Liver (tissue), 9 donors: ENCODE measurements around the gene SPSB1. TPM values are rescaled to one million over a fixed set of nuclear protein-coding genes. Genes with fewer than 3 reads are reported as not detected.

Experiments
- DNase-seq: peaks from one replicate; pipeline ENCODE4 v3.0.0-alpha.2; 2017; ENCODE audit warnings: low spot score
- H3K27ac ChIP-seq, 2 donors: one replicate each; pipeline ENCODE4 v1.7.0; 2013; ENCODE audit warnings: inconsistent platforms in 2 of 2, low read length in 2 of 2, control low read depth in 1 of 2, low read depth in 1 of 2, mild to moderate bottlenecking in 1 of 2
- H3K27me3 ChIP-seq, 4 donors: one replicate each; pipeline versions ENCODE4 v1.6.1 to v1.7.0; 2013; ENCODE audit warnings: low read length in 3 of 4, inconsistent platforms in 1 of 4, mild to moderate bottlenecking in 1 of 4, moderate library complexity in 1 of 4; ENCODE audit not compliant: control insufficient read depth in 4 of 4, insufficient read depth in 4 of 4
- H3K36me3 ChIP-seq, 4 donors: one replicate each; pipeline versions ENCODE4 v1.6.1 to v1.7.0; 2013; ENCODE audit warnings: low read length in 3 of 4, mild to moderate bottlenecking in 3 of 4, low read depth in 1 of 4, moderate library complexity in 1 of 4; ENCODE audit not compliant: control insufficient read depth in 4 of 4, insufficient read depth in 3 of 4
- H3K4me1 ChIP-seq, 4 donors: one replicate each; pipeline versions ENCODE4 v1.6.1 to v1.7.0; 2013; ENCODE audit warnings: low read length in 3 of 4, mild to moderate bottlenecking in 3 of 4, moderate library complexity in 1 of 4; ENCODE audit not compliant: control insufficient read depth in 4 of 4, insufficient read depth in 4 of 4
- H3K4me3 ChIP-seq, 3 donors: one replicate each; pipeline versions ENCODE4 v1.6.1 to v1.7.0; 2013; ENCODE audit warnings: low read length in 3 of 3, control low read depth in 1 of 3, low read depth in 1 of 3, mild to moderate bottlenecking in 1 of 3
- H3K9ac ChIP-seq, 2 donors: one replicate each; pipeline ENCODE4 v1.7.0; 2013; ENCODE audit warnings: low read length in 2 of 2, mild to moderate bottlenecking in 2 of 2, moderate library complexity in 2 of 2, control low read depth in 1 of 2, low read depth in 1 of 2
- H3K9me3 ChIP-seq, 4 donors: one replicate each; pipeline versions ENCODE4 v1.6.1 to v1.7.0; 2013; ENCODE audit warnings: low read length in 3 of 4; ENCODE audit not compliant: control insufficient read depth in 4 of 4
- EGR1 ChIP-seq, 2 donors: IDR thresholded peaks; 2 replicates each; pipeline ENCODE4 v1.6.1; 2016 to 2018; ENCODE audit warnings: antibody characterized with exemption in 2 of 2, low read depth in 2 of 2
- FOXA1 ChIP-seq: IDR thresholded peaks from 2 replicates; pipeline ENCODE4 v1.6.1; 2016; ENCODE audit warnings: antibody characterized with exemption
- FOXA2 ChIP-seq: IDR thresholded peaks from 2 replicates; pipeline ENCODE4 v1.6.1; 2016; ENCODE audit warnings: antibody characterized with exemption
- GABPA ChIP-seq, 2 donors: IDR thresholded peaks in 1 of 2; conservative IDR thresholded peaks in 1 of 2; 2 replicates each; pipeline ENCODE4 v1.6.1; 2016; ENCODE audit warnings: antibody characterized with exemption in 2 of 2, mild to moderate bottlenecking in 1 of 2, moderate library complexity in 1 of 2
- HNF4A ChIP-seq, 2 donors: conservative IDR thresholded peaks; 2 replicates each; pipeline ENCODE4 v1.6.1; 2016; ENCODE audit warnings: antibody characterized with exemption in 2 of 2, mild to moderate bottlenecking in 2 of 2
- HNF4G ChIP-seq: IDR thresholded peaks from 2 replicates; pipeline ENCODE4 v1.6.1; 2016; ENCODE audit warnings: antibody characterized with exemption
- JUND ChIP-seq, 2 donors: IDR thresholded peaks; 2 replicates each; pipeline ENCODE4 v1.6.1; 2016; ENCODE audit warnings: antibody characterized with exemption in 2 of 2
- MAX ChIP-seq: IDR thresholded peaks from 2 replicates; pipeline ENCODE4 v1.6.1; 2016; ENCODE audit warnings: antibody characterized with exemption
- NR2F2 ChIP-seq: IDR thresholded peaks from 2 replicates; pipeline ENCODE4 v1.6.1; 2016; ENCODE audit warnings: antibody characterized with exemption
- RAD21 ChIP-seq, 2 donors: IDR thresholded peaks; 2 replicates each; pipeline ENCODE4 v1.6.1; 2016; ENCODE audit warnings: antibody characterized with exemption in 2 of 2, mild to moderate bottlenecking in 2 of 2
- REST ChIP-seq: IDR thresholded peaks from 2 replicates; pipeline ENCODE4 v1.6.1; 2016; ENCODE audit warnings: antibody characterized with exemption, mild to moderate bottlenecking
- RXRA ChIP-seq, 2 donors: IDR thresholded peaks; 2 replicates each; pipeline ENCODE4 v1.6.1; 2017 to 2018; ENCODE audit warnings: antibody characterized with exemption in 2 of 2, mild to moderate bottlenecking in 1 of 2
- SP1 ChIP-seq: IDR thresholded peaks from 2 replicates; pipeline ENCODE4 v1.6.1; 2018; ENCODE audit warnings: antibody characterized with exemption, mild to moderate bottlenecking
- TAF1 ChIP-seq: conservative IDR thresholded peaks from 2 replicates; pipeline ENCODE4 v1.6.1; 2016; ENCODE audit warnings: antibody characterized with exemption, mild to moderate bottlenecking
- YY1 ChIP-seq: IDR thresholded peaks from 2 replicates; pipeline ENCODE4 v1.6.1; 2016; ENCODE audit warnings: antibody characterized with exemption, mild to moderate bottlenecking
- WGBS: extraction: QIAGEN DNeasy Blood & Tissue Kit; methylation state at CpG from one replicate; pipeline ENCODE4 v1.1.7; 2013; 5-methylcytosine and 5-hydroxymethylcytosine counted together
- polyA plus RNA-seq, 2 donors: library from polyadenylated mRNA; stranded (reverse) in 1 of 2; unstranded in 1 of 2; fragments of 200-250 nt in 1 of 2; fragments of >200 nt in 1 of 2; fragmentation: Nextera tagmentation in 1 of 2; extraction: Ambion mirVana in 1 of 2; gene quantifications; one replicate each; pipeline versions ENCODE4 v1.2.1 to v1.2.3, GENCODE V29; 2013 to 2015
- total RNA-seq, 2 donors: library from RNA; depleted of rRNA; stranded (reverse); fragments of >200 nt; gene quantifications; one replicate each; pipeline ENCODE4 v1.2.3, GENCODE V29; 2014
- TF ChIP-seq, protein P1 (sequence below): IDR thresholded peaks from 2 replicates; pipeline ENCODE4 v1.6.1; 2016; ENCODE audit warnings: antibody characterized with exemption
- TF ChIP-seq, protein P2 (sequence below): IDR thresholded peaks from 2 replicates; pipeline ENCODE4 v1.6.1; 2016; ENCODE audit warnings: antibody characterized with exemption
- TF ChIP-seq, protein P3 (sequence below): fragments of 150-350 bp; IDR thresholded peaks from 2 replicates; pipeline ENCODE4 v1.5.1; 2017; ENCODE audit warnings: improper control_type of control experiment, low read depth, low read length; ENCODE audit not compliant: missing input control
- donor health status: healthy.
- donor health status: healthy.
- donor health status: healthy.
- donor health status: healthy.
- donor health status: healthy.

Gene SPSB1
- total and polyA plus RNA-seq, 4 donors, result 4.1 to 22.6 (median 14.8) TPM

DNA sequence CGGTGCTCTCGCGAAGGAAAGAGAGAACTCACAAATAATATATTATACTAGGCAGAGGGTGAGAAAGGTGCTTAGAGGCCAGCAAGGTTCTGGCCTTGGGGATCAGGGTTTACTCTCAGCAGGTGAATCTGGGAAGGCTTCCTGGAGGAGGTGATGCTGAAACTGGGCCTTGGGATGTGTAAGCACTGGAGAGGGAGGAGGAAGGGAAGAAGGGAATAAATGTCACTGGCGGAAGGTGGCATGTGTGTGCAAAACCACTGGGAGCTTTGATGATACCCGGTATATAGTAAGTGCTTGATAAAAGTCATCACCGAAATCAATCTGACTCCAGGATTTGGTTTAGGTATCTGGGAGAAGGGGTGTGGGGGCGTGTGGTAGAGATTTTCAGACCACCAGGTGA is 24.4 kb downstream of the SPSB1 start:
- no peak for DNase-seq
- H3K27me3 ChIP-seq, result no peaks in the 10 kb centered on the region
- no peak overlapping the region for H3K27ac ChIP-seq
- no peak overlapping the region for H3K9ac ChIP-seq
- no peaks in the 10 kb centered on the region for H3K4me1 ChIP-seq
- H3K4me3 ChIP-seq, result no peak overlapping the region
- H3K9me3 ChIP-seq, result no peaks in the 10 kb centered on the region
- no peak for TF ChIP-seq FOXA1
- TF ChIP-seq YY1, result no peak
- TF ChIP-seq NR2F2, result no peak
- TF ChIP-seq HNF4G, result no peak
- TF ChIP-seq RAD21 (IDR thresholded peaks at IDR 0.05), result no peak
- no peak for TF ChIP-seq RXRA (IDR thresholded peaks at IDR 0.05)
- TF ChIP-seq MAX, result no peak
- no peak for TF ChIP-seq TAF1
- TF ChIP-seq FOXA2, result no peak
- no peak for TF ChIP-seq HNF4A (conservative IDR thresholded peaks at IDR 0.05)
- peaks cover 0 to 4% (median 0%) of the 10 kb centered on the region in 4 donors for H3K36me3 ChIP-seq
- 93% methylated on average over 7 of the region's 7 CpGs for WGBS

DNA sequence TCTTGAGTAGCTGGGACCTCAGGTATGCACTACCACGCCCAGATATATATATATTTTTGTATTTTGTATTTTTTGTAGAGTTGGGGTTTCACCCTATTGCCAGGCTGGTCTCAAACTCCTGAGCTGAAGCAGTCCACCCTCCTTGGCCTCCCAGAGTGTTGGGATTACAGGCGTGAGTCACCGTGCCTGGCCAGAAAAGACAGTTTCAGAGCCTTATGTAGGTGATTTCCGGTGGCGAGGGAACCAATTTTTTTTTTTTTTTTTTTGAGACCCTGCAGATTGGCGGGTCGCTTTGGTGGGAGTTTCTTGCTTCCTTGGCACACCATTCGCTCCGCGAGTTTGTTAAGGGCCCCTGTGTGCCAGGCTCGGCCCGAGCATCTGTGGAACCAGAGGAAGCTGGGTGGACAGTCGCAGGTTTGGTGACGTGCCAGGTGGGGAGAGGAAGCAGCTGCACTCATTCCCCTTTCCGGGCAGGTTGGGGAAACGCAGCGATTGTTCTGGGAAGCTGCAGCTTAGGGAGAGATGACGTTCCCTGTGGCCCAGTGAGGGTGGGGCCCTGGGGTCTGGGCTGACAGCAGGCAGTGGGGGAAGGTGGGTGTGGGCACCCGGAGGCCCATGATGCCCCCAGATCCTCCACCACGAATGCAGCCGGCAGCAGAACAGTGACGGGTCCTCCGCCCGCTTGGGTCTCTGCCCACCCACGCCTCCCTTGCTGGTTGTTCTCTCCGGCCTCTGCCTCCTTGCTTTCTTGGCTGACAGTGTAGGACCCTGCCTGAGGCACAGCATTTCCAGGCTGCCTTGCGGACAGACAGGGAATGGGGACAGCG is 25.1 kb downstream of the SPSB1 start:
- no peaks in the 10 kb centered on the region for H3K4me1 ChIP-seq
- peaks cover 0 to 4% (median 0%) of the 10 kb centered on the region in 4 donors for H3K36me3 ChIP-seq
- H3K9me3 ChIP-seq, result no peaks in the 10 kb centered on the region
- DNase-seq, result no peak
- H3K9ac ChIP-seq, result no peak overlapping the region
- 83% methylated on average over 28 of the region's 28 CpGs for WGBS
- no peak overlapping the region for H3K4me3 ChIP-seq
- H3K27me3 ChIP-seq, result no peaks in the 10 kb centered on the region
- no peak for TF ChIP-seq RAD21 (IDR thresholded peaks at IDR 0.05)
- no peak for TF ChIP-seq NR2F2
- no peak for TF ChIP-seq SP1
- no peak for TF ChIP-seq HNF4G
- TF ChIP-seq, protein P1, sequence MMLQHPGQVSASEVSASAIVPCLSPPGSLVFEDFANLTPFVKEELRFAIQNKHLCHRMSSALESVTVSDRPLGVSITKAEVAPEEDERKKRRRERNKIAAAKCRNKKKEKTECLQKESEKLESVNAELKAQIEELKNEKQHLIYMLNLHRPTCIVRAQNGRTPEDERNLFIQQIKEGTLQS, result no peak
- TF ChIP-seq TAF1, result no peak
- no peak for TF ChIP-seq HNF4A (conservative IDR thresholded peaks at IDR 0.05)
- TF ChIP-seq FOXA2, result no peak
- no peak for TF ChIP-seq FOXA1
- TF ChIP-seq EGR1 (IDR thresholded peaks at IDR 0.05; ENCODE audit: low read depth in 2 of 2), result no peak
- no peak for TF ChIP-seq MAX
- no peak for TF ChIP-seq GABPA (IDR thresholded peaks at IDR 0.05 in 1 of 2, conservative IDR thresholded peaks at IDR 0.05 in 1 of 2)
- TF ChIP-seq RXRA (IDR thresholded peaks at IDR 0.05), result no peak
- no peak for TF ChIP-seq JUND (IDR thresholded peaks at IDR 0.05)
- TF ChIP-seq YY1, result no peak
- TF ChIP-seq, protein P2, sequence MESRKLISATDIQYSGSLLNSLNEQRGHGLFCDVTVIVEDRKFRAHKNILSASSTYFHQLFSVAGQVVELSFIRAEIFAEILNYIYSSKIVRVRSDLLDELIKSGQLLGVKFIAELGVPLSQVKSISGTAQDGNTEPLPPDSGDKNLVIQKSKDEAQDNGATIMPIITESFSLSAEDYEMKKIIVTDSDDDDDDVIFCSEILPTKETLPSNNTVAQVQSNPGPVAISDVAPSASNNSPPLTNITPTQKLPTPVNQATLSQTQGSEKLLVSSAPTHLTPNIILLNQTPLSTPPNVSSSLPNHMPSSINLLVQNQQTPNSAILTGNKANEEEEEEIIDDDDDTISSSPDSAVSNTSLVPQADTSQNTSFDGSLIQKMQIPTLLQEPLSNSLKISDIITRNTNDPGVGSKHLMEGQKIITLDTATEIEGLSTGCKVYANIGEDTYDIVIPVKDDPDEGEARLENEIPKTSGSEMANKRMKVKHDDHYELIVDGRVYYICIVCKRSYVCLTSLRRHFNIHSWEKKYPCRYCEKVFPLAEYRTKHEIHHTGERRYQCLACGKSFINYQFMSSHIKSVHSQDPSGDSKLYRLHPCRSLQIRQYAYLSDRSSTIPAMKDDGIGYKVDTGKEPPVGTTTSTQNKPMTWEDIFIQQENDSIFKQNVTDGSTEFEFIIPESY, result no peak
- TF ChIP-seq, protein P3, sequence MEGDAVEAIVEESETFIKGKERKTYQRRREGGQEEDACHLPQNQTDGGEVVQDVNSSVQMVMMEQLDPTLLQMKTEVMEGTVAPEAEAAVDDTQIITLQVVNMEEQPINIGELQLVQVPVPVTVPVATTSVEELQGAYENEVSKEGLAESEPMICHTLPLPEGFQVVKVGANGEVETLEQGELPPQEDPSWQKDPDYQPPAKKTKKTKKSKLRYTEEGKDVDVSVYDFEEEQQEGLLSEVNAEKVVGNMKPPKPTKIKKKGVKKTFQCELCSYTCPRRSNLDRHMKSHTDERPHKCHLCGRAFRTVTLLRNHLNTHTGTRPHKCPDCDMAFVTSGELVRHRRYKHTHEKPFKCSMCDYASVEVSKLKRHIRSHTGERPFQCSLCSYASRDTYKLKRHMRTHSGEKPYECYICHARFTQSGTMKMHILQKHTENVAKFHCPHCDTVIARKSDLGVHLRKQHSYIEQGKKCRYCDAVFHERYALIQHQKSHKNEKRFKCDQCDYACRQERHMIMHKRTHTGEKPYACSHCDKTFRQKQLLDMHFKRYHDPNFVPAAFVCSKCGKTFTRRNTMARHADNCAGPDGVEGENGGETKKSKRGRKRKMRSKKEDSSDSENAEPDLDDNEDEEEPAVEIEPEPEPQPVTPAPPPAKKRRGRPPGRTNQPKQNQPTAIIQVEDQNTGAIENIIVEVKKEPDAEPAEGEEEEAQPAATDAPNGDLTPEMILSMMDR, result no peak
- TF ChIP-seq REST, result no peak
- H3K27ac ChIP-seq, result no peak overlapping the region
